Measurements from ENCODE around the gene SLC66A1.

The SLC66A1 gene

GRCh38 chr1:19368964-19369363, 56.8 kb downstream of the SLC66A1 start:
- Histone ChIP-seq H3K9ac (ENCODE audit: low read depth in 1 of 2, low read length in 2 of 2) (no peak overlapping the region), H3K4me3 (ENCODE audit: low read length in 2 of 2) (no peak overlapping the region), H3K36me3 (ENCODE audit: control insufficient read depth in 2 of 2, insufficient read depth in 2 of 2, low read length in 2 of 2) (peaks cover 11 to 31% of the 10 kb centered on the region in 2 donors)

GRCh38 chr1:19369396-19370090, 57.4 kb downstream of the SLC66A1 start:
- no peaks in the 10 kb centered on the region for H3K9me3 ChIP-seq (ENCODE audit: control insufficient read depth in 2 of 2, low read length in 2 of 2)
- H3K27me3 ChIP-seq (ENCODE audit: control insufficient read depth in 2 of 2, insufficient read depth in 2 of 2, low read length in 2 of 2), result no peaks in the 10 kb centered on the region
- H3K4me1 ChIP-seq (ENCODE audit: control insufficient read depth in 2 of 2, insufficient read depth in 2 of 2, low read length in 2 of 2), result peaks cover 0 to 5% of the 10 kb centered on the region in 2 donors
- no peak overlapping the region for H3K4me3 ChIP-seq (ENCODE audit: low read length in 2 of 2)
- H3K36me3 ChIP-seq (ENCODE audit: control insufficient read depth in 2 of 2, insufficient read depth in 2 of 2, low read length in 2 of 2), result peaks cover 11 to 37% of the 10 kb centered on the region in 2 donors
- no peak overlapping the region for H3K9ac ChIP-seq (ENCODE audit: low read depth in 1 of 2, low read length in 2 of 2)
- no peak overlapping the region for H3K27ac ChIP-seq (ENCODE audit: low read depth in 2 of 2, low read length in 2 of 2)

More at GRCh38 chr1:19368964-19369363, 56.8 kb downstream of the SLC66A1 start:
- Histone ChIP-seq H3K4me1 (ENCODE audit: control insufficient read depth in 2 of 2, insufficient read depth in 2 of 2, low read length in 2 of 2) (peaks cover 0 to 5% of the 10 kb centered on the region in 2 donors), H3K27me3 (ENCODE audit: control insufficient read depth in 2 of 2, insufficient read depth in 2 of 2, low read length in 2 of 2) (no peaks in the 10 kb centered on the region), H3K9me3 (ENCODE audit: control insufficient read depth in 2 of 2, low read length in 2 of 2) (no peaks in the 10 kb centered on the region), H3K27ac (ENCODE audit: low read depth in 2 of 2, low read length in 2 of 2) (no peak overlapping the region)

GRCh38 chr1:19370453-19371170, 58.5 kb downstream of the SLC66A1 start:
- Histone ChIP-seq H3K27ac (ENCODE audit: low read depth in 2 of 2, low read length in 2 of 2) (no peak overlapping the region), H3K4me3 (ENCODE audit: low read length in 2 of 2) (no peak overlapping the region), H3K4me1 (ENCODE audit: control insufficient read depth in 2 of 2, insufficient read depth in 2 of 2, low read length in 2 of 2) (peaks cover 0 to 5% of the 10 kb centered on the region in 2 donors), H3K27me3 (ENCODE audit: control insufficient read depth in 2 of 2, insufficient read depth in 2 of 2, low read length in 2 of 2) (no peaks in the 10 kb centered on the region), H3K9me3 (ENCODE audit: control insufficient read depth in 2 of 2, low read length in 2 of 2) (no peaks in the 10 kb centered on the region), H3K36me3 (ENCODE audit: control insufficient read depth in 2 of 2, insufficient read depth in 2 of 2, low read length in 2 of 2) (peaks cover 13 to 44% of the 10 kb centered on the region in 2 donors), H3K9ac (ENCODE audit: low read depth in 1 of 2, low read length in 2 of 2) (no peak overlapping the region)

GRCh38 chr1:19371226-19372135, 59.4 kb downstream of the SLC66A1 start:
- no peak overlapping the region for H3K27ac ChIP-seq (ENCODE audit: low read depth in 2 of 2, low read length in 2 of 2)
- H3K27me3 ChIP-seq (ENCODE audit: control insufficient read depth in 2 of 2, insufficient read depth in 2 of 2, low read length in 2 of 2), result no peaks in the 10 kb centered on the region
- H3K9me3 ChIP-seq (ENCODE audit: control insufficient read depth in 2 of 2, low read length in 2 of 2), result no peaks in the 10 kb centered on the region
- H3K36me3 ChIP-seq (ENCODE audit: control insufficient read depth in 2 of 2, insufficient read depth in 2 of 2, low read length in 2 of 2), result peaks cover 19 to 52% of the 10 kb centered on the region in 2 donors
- peaks cover 0 to 5% of the 10 kb centered on the region in 2 donors for H3K4me1 ChIP-seq (ENCODE audit: control insufficient read depth in 2 of 2, insufficient read depth in 2 of 2, low read length in 2 of 2)
- no peak overlapping the region for H3K9ac ChIP-seq (ENCODE audit: low read depth in 1 of 2, low read length in 2 of 2)
- H3K4me3 ChIP-seq (ENCODE audit: low read length in 2 of 2), result no peak overlapping the region

- H3K27me3 ChIP-seq (ENCODE audit: control insufficient read depth in 2 of 2, insufficient read depth in 2 of 2, low read length in 2 of 2), result no peaks in the 10 kb centered on the region
- H3K36me3 ChIP-seq (ENCODE audit: control insufficient read depth in 2 of 2, insufficient read depth in 2 of 2, low read length in 2 of 2), result peaks cover 21 to 58% of the 10 kb centered on the region in 2 donors
- H3K9ac ChIP-seq (ENCODE audit: low read depth in 1 of 2, low read length in 2 of 2), result no peak overlapping the region
- H3K4me3 ChIP-seq (ENCODE audit: low read length in 2 of 2), result no peak overlapping the region
- peaks cover 0 to 5% of the 10 kb centered on the region in 2 donors for H3K4me1 ChIP-seq (ENCODE audit: control insufficient read depth in 2 of 2, insufficient read depth in 2 of 2, low read length in 2 of 2)
- H3K27ac ChIP-seq (ENCODE audit: low read depth in 2 of 2, low read length in 2 of 2), result no peak overlapping the region
- no peaks in the 10 kb centered on the region for H3K9me3 ChIP-seq (ENCODE audit: control insufficient read depth in 2 of 2, low read length in 2 of 2)
These were observed 60.0 kb downstream of the SLC66A1 start for GRCh38 chr1:19372136-19372514.

GRCh38 chr1:19372602-19373001, 60.5 kb downstream of the SLC66A1 start:
- H3K4me3 ChIP-seq (ENCODE audit: low read length in 2 of 2), result no peak overlapping the region
- no peak overlapping the region for H3K27ac ChIP-seq (ENCODE audit: low read depth in 2 of 2, low read length in 2 of 2)
- no peak overlapping the region for H3K9ac ChIP-seq (ENCODE audit: low read depth in 1 of 2, low read length in 2 of 2)
- H3K4me1 ChIP-seq (ENCODE audit: control insufficient read depth in 2 of 2, insufficient read depth in 2 of 2, low read length in 2 of 2), result peaks cover 0 to 2% of the 10 kb centered on the region in 2 donors
- peaks cover 22 to 61% of the 10 kb centered on the region in 2 donors for H3K36me3 ChIP-seq (ENCODE audit: control insufficient read depth in 2 of 2, insufficient read depth in 2 of 2, low read length in 2 of 2)
- no peaks in the 10 kb centered on the region for H3K9me3 ChIP-seq (ENCODE audit: control insufficient read depth in 2 of 2, low read length in 2 of 2)
- H3K27me3 ChIP-seq (ENCODE audit: control insufficient read depth in 2 of 2, insufficient read depth in 2 of 2, low read length in 2 of 2), result no peaks in the 10 kb centered on the region

- H3K27ac ChIP-seq (ENCODE audit: low read depth in 2 of 2, low read length in 2 of 2), result no peak overlapping the region
- no peaks in the 10 kb centered on the region for H3K9me3 ChIP-seq (ENCODE audit: control insufficient read depth in 2 of 2, low read length in 2 of 2)
- H3K9ac ChIP-seq (ENCODE audit: low read depth in 1 of 2, low read length in 2 of 2), result peak overlapping the region in 1 of 2 donors; percentile 24
- H3K4me3 ChIP-seq (ENCODE audit: low read length in 2 of 2), result no peak overlapping the region
- no peaks in the 10 kb centered on the region for H3K27me3 ChIP-seq (ENCODE audit: control insufficient read depth in 2 of 2, insufficient read depth in 2 of 2, low read length in 2 of 2)
- H3K4me1 ChIP-seq (ENCODE audit: control insufficient read depth in 2 of 2, insufficient read depth in 2 of 2, low read length in 2 of 2), result no peaks in the 10 kb centered on the region
- H3K36me3 ChIP-seq (ENCODE audit: control insufficient read depth in 2 of 2, insufficient read depth in 2 of 2, low read length in 2 of 2), result peaks cover 31 to 69% of the 10 kb centered on the region in 2 donors
These were observed 61.3 kb downstream of the SLC66A1 start for GRCh38 chr1:19373211-19374082.

- H3K4me3 ChIP-seq (ENCODE audit: low read length in 2 of 2), result no peak overlapping the region
- H3K9ac ChIP-seq (ENCODE audit: low read depth in 1 of 2, low read length in 2 of 2), result no peak overlapping the region
- no peaks in the 10 kb centered on the region for H3K4me1 ChIP-seq (ENCODE audit: control insufficient read depth in 2 of 2, insufficient read depth in 2 of 2, low read length in 2 of 2)
These were observed 62.1 kb downstream of the SLC66A1 start for GRCh38 chr1:19374083-19374801.

GRCh38 chr1:19374926-19375325, 62.8 kb downstream of the SLC66A1 start:
- peaks cover 40 to 75% of the 10 kb centered on the region in 2 donors for H3K36me3 ChIP-seq (ENCODE audit: control insufficient read depth in 2 of 2, insufficient read depth in 2 of 2, low read length in 2 of 2)
- no peak overlapping the region for H3K27ac ChIP-seq (ENCODE audit: low read depth in 2 of 2, low read length in 2 of 2)
- H3K4me3 ChIP-seq (ENCODE audit: low read length in 2 of 2), result no peak overlapping the region
- H3K9ac ChIP-seq (ENCODE audit: low read depth in 1 of 2, low read length in 2 of 2), result no peak overlapping the region
- H3K4me1 ChIP-seq (ENCODE audit: control insufficient read depth in 2 of 2, insufficient read depth in 2 of 2, low read length in 2 of 2), result no peaks in the 10 kb centered on the region
- no peaks in the 10 kb centered on the region for H3K9me3 ChIP-seq (ENCODE audit: control insufficient read depth in 2 of 2, low read length in 2 of 2)
- no peaks in the 10 kb centered on the region for H3K27me3 ChIP-seq (ENCODE audit: control insufficient read depth in 2 of 2, insufficient read depth in 2 of 2, low read length in 2 of 2)

More at GRCh38 chr1:19374083-19374801, 62.1 kb downstream of the SLC66A1 start:
- Histone ChIP-seq H3K36me3 (ENCODE audit: control insufficient read depth in 2 of 2, insufficient read depth in 2 of 2, low read length in 2 of 2) (peaks cover 34 to 73% of the 10 kb centered on the region in 2 donors), H3K27ac (ENCODE audit: low read depth in 2 of 2, low read length in 2 of 2) (no peak overlapping the region), H3K9me3 (ENCODE audit: control insufficient read depth in 2 of 2, low read length in 2 of 2) (no peaks in the 10 kb centered on the region), H3K27me3 (ENCODE audit: control insufficient read depth in 2 of 2, insufficient read depth in 2 of 2, low read length in 2 of 2) (no peaks in the 10 kb centered on the region)
